ENCODE data around the gene CELSR1.

- no peak for TF ChIP-seq POLR2A (IDR thresholded peaks at IDR 0.05; ENCODE audit: low read depth, low read length)
- TF ChIP-seq POLR2AphosphoS5 (IDR thresholded peaks at IDR 0.05; ENCODE audit: low read depth, low read length) = no peak
Measured at GRCh38 chr22:46584081-46584921, 46.9 kb upstream of the CELSR1 start.

Data from GM12892 (cell line).